Transverse colon (tissue), 4 donors: Measurements from ENCODE around the gene TARS3.

Experiments
- EP300 ChIP-seq: sonication (generic); formaldehyde crosslinking; IDR thresholded peaks from one replicate; pipeline ENCODE4 v1.6.1; 2017; ENCODE audit warnings: antibody characterized with exemption, low read depth
- POLR2A ChIP-seq: fragments of 450-650 bp; IDR thresholded peaks from one replicate; pipeline ENCODE4 v1.6.1; 2016; ENCODE audit warnings: antibody characterized with exemption, mild to moderate bottlenecking, moderate library complexity
- POLR2AphosphoS5 ChIP-seq, 3 donors: sonication (generic); formaldehyde crosslinking; IDR thresholded peaks; one replicate each; pipeline ENCODE4 v1.6.1; 2016; ENCODE audit warnings: antibody characterized with exemption in 3 of 3
- TF ChIP-seq, protein P1 (sequence below), 5 experiments: fragments of 200-600 bp in 3 of 5; fragments of 450-650 bp in 2 of 5; sonication (generic) in 3 of 5; IDR thresholded peaks; 1 replicate in 2 of 5; 2 replicates in 3 of 5; pipeline ENCODE4 v1.5.1; 2016 to 2017; ENCODE audit warnings: antibody characterized with exemption in 5 of 5, inconsistent platforms in 3 of 5, mild to moderate bottlenecking in 2 of 5, moderate library complexity in 1 of 5

DNA sequence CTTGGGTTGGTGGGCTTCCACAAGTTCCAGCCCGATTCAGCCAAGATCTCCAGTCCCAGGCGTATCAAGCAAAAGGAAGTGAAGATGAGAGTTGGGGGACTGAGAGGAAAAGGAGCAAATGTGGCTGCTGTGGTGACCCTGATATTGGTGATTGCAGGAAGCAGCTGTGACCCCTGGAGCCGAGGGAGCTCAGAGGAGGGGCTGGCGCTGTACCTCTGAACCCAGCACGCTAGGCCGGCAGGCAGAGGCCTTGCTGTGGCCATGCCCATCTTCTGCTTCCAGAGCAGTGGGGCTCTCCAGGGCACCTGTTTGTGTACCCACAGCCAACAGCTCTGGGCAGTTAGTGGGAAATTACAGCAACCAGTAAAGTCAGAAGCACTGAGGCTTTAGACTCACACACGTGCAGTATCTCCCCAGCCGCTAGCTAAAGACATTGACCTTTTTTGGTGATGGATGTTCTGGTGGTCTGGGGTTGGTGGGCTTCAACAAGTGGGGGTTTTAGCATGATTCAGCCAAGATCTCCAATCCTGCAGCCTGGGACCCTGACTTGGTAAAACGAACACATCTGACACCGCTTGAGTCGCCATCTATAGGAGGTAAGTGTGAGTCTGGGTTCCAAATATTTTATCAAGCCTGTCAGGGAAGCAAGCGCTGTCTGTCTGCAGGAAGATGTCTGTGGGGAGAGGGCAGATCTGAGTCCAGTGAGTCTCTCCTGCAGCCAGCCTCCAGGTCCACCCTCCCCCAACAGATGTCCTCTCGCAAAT is 105.2 kb downstream of the TARS3 start:
- TF ChIP-seq POLR2A (no peak), POLR2AphosphoS5 (IDR thresholded peaks at IDR 0.05) (no peak), EP300 (no peak)
- TF ChIP-seq, protein P1, sequence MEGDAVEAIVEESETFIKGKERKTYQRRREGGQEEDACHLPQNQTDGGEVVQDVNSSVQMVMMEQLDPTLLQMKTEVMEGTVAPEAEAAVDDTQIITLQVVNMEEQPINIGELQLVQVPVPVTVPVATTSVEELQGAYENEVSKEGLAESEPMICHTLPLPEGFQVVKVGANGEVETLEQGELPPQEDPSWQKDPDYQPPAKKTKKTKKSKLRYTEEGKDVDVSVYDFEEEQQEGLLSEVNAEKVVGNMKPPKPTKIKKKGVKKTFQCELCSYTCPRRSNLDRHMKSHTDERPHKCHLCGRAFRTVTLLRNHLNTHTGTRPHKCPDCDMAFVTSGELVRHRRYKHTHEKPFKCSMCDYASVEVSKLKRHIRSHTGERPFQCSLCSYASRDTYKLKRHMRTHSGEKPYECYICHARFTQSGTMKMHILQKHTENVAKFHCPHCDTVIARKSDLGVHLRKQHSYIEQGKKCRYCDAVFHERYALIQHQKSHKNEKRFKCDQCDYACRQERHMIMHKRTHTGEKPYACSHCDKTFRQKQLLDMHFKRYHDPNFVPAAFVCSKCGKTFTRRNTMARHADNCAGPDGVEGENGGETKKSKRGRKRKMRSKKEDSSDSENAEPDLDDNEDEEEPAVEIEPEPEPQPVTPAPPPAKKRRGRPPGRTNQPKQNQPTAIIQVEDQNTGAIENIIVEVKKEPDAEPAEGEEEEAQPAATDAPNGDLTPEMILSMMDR (IDR thresholded peaks at IDR 0.05), result no peak
